Activated T-helper 1 cell treated with Interleukin-2 at 50 U/mL for 16 hours (primary cell): ENCODE data around the gene AGBL4.
"Not testable (repeated sequence)": the region's sequence is repeated elsewhere in the genome, so short reads cannot be mapped to it uniquely, and the experiment has no call there.

Experiments
- DNase-seq: peaks from one replicate; pipeline ENCODE4 v3.0.0-alpha.2; 2020; ENCODE audit warnings: low read depth

The AGBL4 gene

GRCh38 chr1:48543854-48544253, 1479.9 kb downstream of the AGBL4 start:
- no peak for DNase-seq

DNA sequence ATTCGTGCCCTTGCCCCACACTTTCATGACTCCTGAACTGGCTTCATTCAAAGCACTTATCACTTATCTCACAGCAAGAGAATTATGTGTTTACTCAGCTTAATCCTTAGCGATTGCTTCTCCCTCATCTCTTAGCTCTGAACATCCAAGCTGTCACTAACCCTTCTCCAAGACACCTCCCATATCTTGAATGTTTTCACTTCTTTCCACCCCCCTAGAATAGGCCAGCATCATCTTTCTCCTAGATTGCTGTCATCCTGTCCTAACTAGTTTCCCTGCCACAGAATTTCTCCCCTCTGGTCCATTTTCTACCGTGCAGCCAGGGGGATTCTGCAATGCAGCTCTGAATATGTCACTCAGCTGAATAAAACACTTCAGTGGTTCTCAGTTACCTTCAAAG, 1483.2 kb downstream of the AGBL4 start:
- DNase-seq: no peak

GRCh38 chr1:48536477-48536876, 1487.3 kb downstream of the AGBL4 start:
- no peak for DNase-seq

DNA sequence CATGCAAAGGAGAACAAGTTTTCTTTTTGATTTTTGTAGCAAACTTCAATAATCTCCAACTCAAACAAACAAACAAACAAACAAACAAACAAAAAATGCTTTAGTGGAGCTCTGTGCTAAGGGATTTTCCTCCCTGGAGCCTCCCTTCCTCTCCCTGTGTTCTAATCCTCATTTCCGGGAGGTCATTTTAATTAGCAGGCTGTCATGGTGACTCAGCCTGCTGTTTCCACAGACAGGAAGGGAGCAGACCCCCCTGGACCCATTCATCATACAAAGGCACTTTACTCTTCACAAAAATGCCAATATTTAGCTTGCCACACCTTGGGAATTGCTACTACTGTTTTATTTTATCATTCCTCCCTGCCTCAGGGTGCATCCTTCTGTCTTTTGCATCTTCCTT, 1490.8 kb downstream of the AGBL4 start:
- no peak for DNase-seq

- DNase-seq: no peak
Observed at GRCh38 chr1:48530727-48531351, 1492.9 kb downstream of the AGBL4 start.

DNA sequence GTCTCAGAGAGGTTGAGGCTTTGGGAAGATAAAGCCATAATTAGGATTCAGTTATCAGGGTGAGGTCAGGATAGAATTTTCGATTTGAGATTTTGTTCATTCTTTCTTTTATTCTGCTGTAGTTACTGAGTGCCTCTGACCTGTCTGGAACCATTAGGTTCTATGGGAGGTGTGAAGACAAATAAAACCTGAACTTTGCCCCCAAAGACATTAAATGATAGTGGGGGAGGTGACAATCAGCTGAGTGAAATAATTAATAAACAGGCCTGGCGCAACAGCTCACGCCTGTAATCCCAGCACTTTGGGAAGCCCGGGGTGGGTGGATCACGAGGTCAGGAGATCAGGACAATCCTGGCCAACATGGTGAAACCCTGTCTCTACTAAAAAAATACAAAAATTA, 1496.7 kb downstream of the AGBL4 start:
- no peak for DNase-seq

GRCh38 chr1:48526008-48526710, 1497.6 kb downstream of the AGBL4 start:
- DNase-seq: no peak

DNA sequence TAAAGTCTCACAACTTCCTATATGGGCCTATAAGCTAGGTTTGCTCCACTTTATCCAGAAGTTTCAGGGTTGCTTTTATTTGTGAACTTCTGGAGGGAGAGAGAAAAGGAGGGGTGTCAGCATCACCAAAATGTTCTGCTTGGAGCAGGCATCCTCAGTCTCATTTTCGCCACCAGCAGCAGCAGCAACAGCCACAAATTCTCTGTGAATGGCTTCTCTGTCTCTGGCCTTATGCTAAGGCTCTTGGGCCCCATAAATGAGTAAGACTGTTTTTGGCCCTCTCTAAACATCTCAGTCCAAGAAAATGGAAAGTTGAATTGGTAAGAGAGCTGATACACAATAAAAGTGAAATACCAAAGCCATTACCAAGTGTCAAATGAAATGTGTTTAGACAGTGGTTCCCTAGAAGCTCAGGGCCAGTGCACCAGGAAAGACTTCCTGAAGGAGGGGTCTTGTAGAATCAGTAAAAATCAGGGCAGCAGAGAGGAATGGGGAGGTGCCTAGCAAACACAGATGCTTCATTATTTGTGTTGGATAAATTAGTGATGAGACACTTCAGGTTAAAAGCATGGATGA, 1498.8 kb downstream of the AGBL4 start:
- no peak for DNase-seq

- no peak for DNase-seq
Observed at GRCh38 chr1:48523558-48523957, 1500.2 kb downstream of the AGBL4 start.

DNA sequence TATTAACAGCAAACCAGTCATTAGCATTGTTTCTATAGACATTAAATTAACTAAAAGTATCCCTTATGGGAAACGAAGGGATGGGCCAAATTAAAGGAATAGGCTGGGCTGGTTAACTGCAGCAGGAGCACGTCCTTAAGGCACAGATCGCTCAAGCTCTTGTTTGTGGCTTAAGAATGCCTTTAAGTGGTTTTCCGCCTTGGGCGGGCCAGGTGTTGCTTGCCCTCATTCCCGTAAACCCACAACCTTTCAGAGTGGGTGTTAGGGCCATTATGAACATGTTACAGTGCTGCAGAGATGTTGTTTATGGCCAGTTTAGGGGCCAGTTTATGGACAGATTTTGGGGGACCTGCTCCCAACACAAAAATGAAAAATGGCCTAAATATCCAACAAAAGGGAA, 1503.9 kb downstream of the AGBL4 start:
- DNase-seq: not testable (repeated sequence)

- no peak for DNase-seq
Observed at GRCh38 chr1:48506870-48507269, 1516.9 kb downstream of the AGBL4 start.

GRCh38 chr1:48500541-48501450, 1523.0 kb downstream of the AGBL4 start:
- no peak for DNase-seq

DNA sequence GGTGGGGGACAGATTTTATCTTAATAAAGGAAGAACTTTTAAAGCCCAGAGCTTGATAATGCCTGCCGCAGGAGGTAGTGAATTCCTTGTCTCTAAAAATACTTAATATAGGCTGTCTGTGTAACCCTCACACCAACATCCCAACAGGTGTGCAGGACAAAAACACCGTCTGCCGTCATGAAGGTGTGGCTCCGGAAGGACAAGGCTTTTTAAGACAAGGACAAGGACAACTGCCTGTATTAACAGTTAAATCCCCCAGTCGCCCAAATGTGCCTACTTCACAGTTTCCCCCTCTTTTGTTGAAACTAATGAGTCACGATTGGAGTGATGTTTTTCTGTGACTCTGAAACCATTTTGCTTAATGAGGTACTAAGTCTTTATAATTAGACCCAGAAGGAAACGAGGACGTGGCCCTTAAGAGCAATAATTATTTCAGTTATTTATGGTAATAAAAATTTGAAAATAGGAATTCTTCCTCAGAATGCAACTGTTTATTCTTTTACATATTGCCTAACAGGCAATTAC, 1524.5 kb downstream of the AGBL4 start:
- DNase-seq: no peak

GRCh38 chr1:48498096-48498791, 1525.5 kb downstream of the AGBL4 start:
- peak; percentile 32 for DNase-seq

DNA sequence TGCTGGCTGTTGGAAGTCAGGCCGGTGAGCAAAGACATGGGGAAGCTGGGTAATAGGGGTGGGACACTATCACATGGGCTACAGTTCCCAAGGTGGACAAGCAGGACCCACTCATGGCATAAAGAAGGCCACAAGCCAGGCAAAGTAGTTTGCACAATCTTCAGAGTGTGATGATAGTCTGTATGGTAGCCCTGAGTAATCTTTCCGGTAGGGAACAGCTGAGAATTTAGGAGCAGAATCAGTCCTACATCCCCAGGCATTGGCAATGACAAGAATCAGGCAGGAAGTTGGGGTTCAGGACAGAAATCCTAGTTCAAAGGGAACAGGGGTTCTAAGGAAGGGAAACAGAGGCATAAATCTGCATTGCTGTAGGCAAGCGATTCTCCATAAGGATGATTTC, 1527.8 kb downstream of the AGBL4 start:
- DNase-seq: no peak

- DNase-seq: no peak
Observed at GRCh38 chr1:48495166-48495565, 1528.6 kb downstream of the AGBL4 start.

DNA sequence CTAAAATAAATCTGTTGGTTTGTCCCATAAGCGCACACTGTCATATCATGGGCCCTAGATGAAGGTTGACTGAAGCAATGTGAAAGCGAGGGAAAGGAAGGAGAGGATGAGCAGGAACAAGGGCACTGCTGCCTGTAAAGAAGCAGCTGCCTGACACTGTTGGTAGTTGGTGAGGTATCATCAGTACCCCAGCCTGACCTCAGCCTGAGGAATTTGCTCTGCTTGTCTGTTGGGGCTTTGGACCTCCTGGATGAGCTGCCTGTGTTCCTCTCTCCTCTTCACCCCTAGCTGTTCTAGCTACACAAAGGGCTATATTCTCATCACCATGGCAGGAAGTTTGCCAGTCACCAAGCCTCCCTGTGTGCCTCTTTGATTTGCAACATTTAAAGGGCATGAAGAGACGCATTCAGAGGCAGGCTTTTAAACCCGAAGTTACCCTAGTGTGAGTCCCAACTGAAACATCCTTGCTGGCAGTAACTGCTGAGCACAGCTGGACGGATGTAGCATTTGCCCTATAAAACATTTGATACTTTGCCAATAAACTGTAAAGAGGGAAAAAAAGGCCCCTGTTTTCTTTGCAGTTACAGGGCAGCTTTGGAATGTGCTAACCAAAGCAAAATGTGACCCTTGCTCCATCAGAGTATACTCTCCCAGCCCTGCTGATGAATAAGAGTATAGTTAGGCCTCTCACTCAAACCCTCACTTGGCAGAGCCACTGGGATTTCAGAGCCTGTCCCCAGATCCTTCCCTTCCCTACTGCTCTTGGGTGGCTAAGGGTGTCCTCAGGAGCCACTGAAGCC, 1529.6 kb downstream of the AGBL4 start:
- no peak for DNase-seq

DNA sequence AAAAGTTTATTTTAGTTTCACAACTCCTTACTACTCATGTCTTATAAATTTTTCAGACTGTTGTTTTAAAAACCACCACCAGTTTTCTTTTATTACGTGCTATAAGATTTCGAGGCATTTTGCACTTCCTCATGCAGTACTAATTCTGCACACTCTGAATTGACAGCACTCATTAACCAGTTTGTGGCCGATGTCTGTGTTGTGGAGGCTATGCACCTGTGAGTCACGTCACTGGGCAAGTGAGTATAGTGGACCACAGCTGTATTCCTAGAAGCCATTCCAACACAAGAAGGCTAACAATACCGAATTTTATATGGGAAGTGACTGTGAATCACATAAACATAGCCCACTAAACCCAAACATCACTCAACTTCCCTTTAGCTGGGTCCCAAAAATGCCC, 1530.7 kb downstream of the AGBL4 start:
- no peak for DNase-seq

DNA sequence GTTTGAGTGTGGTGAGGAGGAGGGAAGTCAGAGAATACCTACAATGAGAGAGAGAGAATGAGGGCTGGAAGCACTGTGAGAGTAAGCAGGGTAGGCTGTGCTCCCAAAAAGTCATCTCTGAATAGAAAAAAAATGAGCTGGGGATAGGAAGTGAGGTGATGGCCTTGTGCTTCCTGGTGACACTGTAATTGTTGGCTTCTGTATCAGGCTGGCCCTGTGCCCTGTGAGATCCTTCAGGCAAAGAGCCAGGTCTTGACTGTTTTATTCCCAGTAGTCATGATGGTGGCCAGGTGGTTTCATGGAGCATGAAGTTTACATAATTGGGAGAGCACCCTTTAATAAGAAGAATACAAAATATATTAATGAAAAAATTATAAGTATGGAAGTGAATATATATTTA, 1531.4 kb downstream of the AGBL4 start:
- no peak for DNase-seq

DNA sequence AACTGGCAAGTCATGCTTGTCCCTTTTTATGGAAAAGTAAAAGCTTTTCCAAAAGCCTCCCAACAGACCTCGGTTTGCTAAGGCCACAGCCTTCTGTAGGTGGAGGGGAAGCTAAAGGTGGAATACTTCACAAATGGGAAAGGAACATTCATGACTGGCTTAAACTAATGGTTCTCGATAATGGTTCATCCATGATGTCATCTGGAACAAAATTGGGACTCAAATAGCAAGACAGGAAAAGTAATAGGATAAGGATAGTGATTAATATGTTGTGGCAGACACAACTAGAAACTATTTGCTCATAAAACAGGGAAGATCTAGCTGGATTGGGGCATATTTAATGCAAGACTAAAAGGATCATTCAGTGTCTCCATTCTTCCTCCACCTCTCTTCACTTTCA, 1535.0 kb downstream of the AGBL4 start:
- no peak for DNase-seq
